ENCODE data around the gene TAOK1.
"Not testable (repeated sequence)": the region's sequence is repeated elsewhere in the genome, so short reads cannot be mapped to it uniquely, and the experiment has no call there.

TAOK1 gene

GRCh38 chr17:29389982-29390850 is at the start of gene TAOK1:
TSS of gene TAOK1 (plus strand) at chr17:29390363. CDS start at chr17:29451549, 61,186 bp downstream.
- peak; percentile 98 for DNase-seq (ENCODE audit: low spot score)

- DNase-seq (ENCODE audit: low spot score) = no peak
These were observed 48.4 kb upstream of the TAOK1 start for GRCh38 chr17:29341726-29342125.

- DNase-seq (ENCODE audit: low spot score) = no peak
These were observed 47.9 kb upstream of the TAOK1 start for GRCh38 chr17:29342158-29342765.

GRCh38 chr17:29344201-29344856 is 45.8 kb upstream of the TAOK1 start:
- no peak for DNase-seq (ENCODE audit: low spot score)

GRCh38 chr17:29345066-29345465 is 45.1 kb upstream of the TAOK1 start:
- DNase-seq (ENCODE audit: low spot score) = no peak

- DNase-seq (ENCODE audit: low spot score) = not testable (repeated sequence)
These were observed 44.7 kb upstream of the TAOK1 start for GRCh38 chr17:29345470-29345869.

- no peak for DNase-seq (ENCODE audit: low spot score)
These were observed 43.7 kb upstream of the TAOK1 start for GRCh38 chr17:29346462-29346861.

GRCh38 chr17:29347831-29348629 is 42.1 kb upstream of the TAOK1 start:
- DNase-seq (ENCODE audit: low spot score) = no peak

GRCh38 chr17:29349409-29349808 is 40.8 kb upstream of the TAOK1 start:
- DNase-seq (ENCODE audit: low spot score) = no peak

- DNase-seq (ENCODE audit: low spot score) = no peak
These were observed 38.0 kb upstream of the TAOK1 start for GRCh38 chr17:29352146-29352545.

GRCh38 chr17:29357232-29357631 is 32.9 kb upstream of the TAOK1 start:
- no peak for DNase-seq (ENCODE audit: low spot score)

- DNase-seq (ENCODE audit: low spot score) = no peak
These were observed 32.3 kb upstream of the TAOK1 start for GRCh38 chr17:29357821-29358232.

- DNase-seq (ENCODE audit: low spot score) = no peak
These were observed 31.7 kb upstream of the TAOK1 start for GRCh38 chr17:29358416-29358815.

GRCh38 chr17:29359777-29360176 is 30.4 kb upstream of the TAOK1 start:
- DNase-seq (ENCODE audit: low spot score) = peak; percentile 12

GRCh38 chr17:29363716-29364115 is 26.4 kb upstream of the TAOK1 start:
- no peak for DNase-seq (ENCODE audit: low spot score)

GRCh38 chr17:29364691-29365090 is 25.5 kb upstream of the TAOK1 start:
- no peak for DNase-seq (ENCODE audit: low spot score)

GRCh38 chr17:29368161-29368560 is 22.0 kb upstream of the TAOK1 start:
- DNase-seq (ENCODE audit: low spot score) = no peak

GRCh38 chr17:29368926-29369325 is 21.2 kb upstream of the TAOK1 start:
- DNase-seq (ENCODE audit: low spot score) = no peak

GRCh38 chr17:29369831-29370735 is 20.1 kb upstream of the TAOK1 start:
- peak; percentile 69 for DNase-seq (ENCODE audit: low spot score)

GRCh38 chr17:29376667-29377270 is 13.4 kb upstream of the TAOK1 start:
- no peak for DNase-seq (ENCODE audit: low spot score)

- no peak for DNase-seq (ENCODE audit: low spot score)
These were observed 11.7 kb upstream of the TAOK1 start for GRCh38 chr17:29378500-29378899.

Data from LoVo (cell line).